GM12878 (cell line): ENCODE measurements around the gene PARN. TPM values are rescaled to one million over a fixed set of nuclear protein-coding genes. Genes with fewer than 3 reads are reported as not detected.
"Not testable (repeated sequence)": the region's sequence is repeated elsewhere in the genome, so short reads cannot be mapped to it uniquely, and the experiment has no call there.

Source experiments
- ATAC-seq: fragments of 200-7000 bp; cut with Tn5 transposase; 3 replicates; pipeline ENCODE4 v1.9.1; 2020; ENCODE audit warnings: mild to moderate bottlenecking, moderate library complexity
- BruUV-seq: library from RNA; stranded (reverse); fragments of 400-500 nt; replicated peaks from 2 replicates; lab custom pipeline; 2021; lab: Mats Ljungman, UMichigan
- CTCF ChIA-PET: fragments of 300-600 bp; sonication (Branson Sonifier 250); formaldehyde crosslinking; extraction: SDS; loops from one replicate; lab custom pipeline; 2021; ENCODE audit warnings: inconsistent platforms; lab: Yijun Ruan, JAX
- POLR2A ChIA-PET: fragments of 350-600 bp; formaldehyde crosslinking; extraction: SDS; loops from one replicate; lab custom pipeline; 2021; ENCODE audit warnings: inconsistent platforms; lab: Charles Lee
- RAD21 ChIA-PET: fragments of 300-600 bp; sonication (Branson Sonifier 250); formaldehyde crosslinking; loops from one replicate; lab custom pipeline; 2023; ENCODE audit warnings: antibody characterized with exemption; ENCODE audit not compliant: unreplicated experiment; lab: Charles Lee
- SMC1A ChIA-PET: fragments of 300-600 bp; sonication (Branson Sonifier 250); formaldehyde crosslinking; loops from one replicate; lab custom pipeline; 2023; ENCODE audit not compliant: unreplicated experiment, uncharacterized antibody; lab: Charles Lee
- DNase-seq: peaks from one replicate; pipeline ENCODE4 v3.0.0-alpha.2; 2011; ENCODE audit warnings: low read depth, low spot score
- FAIRE-seq: peaks from 3 replicates; lab custom pipeline; 2011; peaks lifted over from hg19 to GRCh38; lab: Jason Lieb, UNC
- H2AFZ ChIP-seq: 2 replicates; pipeline ENCODE4 v1.6.0; 2011; ENCODE audit warnings: low read depth, low read length, control low read depth; ENCODE audit not compliant: control insufficient read depth
- H3K27ac ChIP-seq: 2 replicates; pipeline ENCODE4 v1.5.1; 2011; ENCODE audit warnings: control low read depth; ENCODE audit not compliant: control insufficient read depth, insufficient read depth
- H3K27me3 ChIP-seq, 2 experiments: replicated peaks in 1 of 2; 2 replicates each; pipeline versions ENCODE4 v1.6.0 to v1.6.1; 2011; ENCODE audit warnings: low read length in 1 of 2; ENCODE audit not compliant: control insufficient read depth in 2 of 2, insufficient read depth in 2 of 2
- H3K36me3 ChIP-seq, 2 experiments: 2 replicates each; pipeline ENCODE4 v1.5.1; 2011; ENCODE audit warnings: low read length in 1 of 2; ENCODE audit not compliant: control insufficient read depth in 2 of 2, insufficient read depth in 2 of 2
- H3K4me1 ChIP-seq: 2 replicates; pipeline ENCODE4 v1.6.1; 2011; ENCODE audit warnings: mild to moderate bottlenecking, low read length, moderate library complexity, mixed read lengths; ENCODE audit not compliant: control insufficient read depth, insufficient read depth
- H3K4me2 ChIP-seq: 2 replicates; pipeline ENCODE4 v1.6.0; 2011; ENCODE audit warnings: control low read depth; ENCODE audit not compliant: control insufficient read depth, insufficient read depth
- H3K4me3 ChIP-seq: fragments of 200-600 bp; sonication (generic); 2 replicates; pipeline ENCODE4 v1.5.1; 2016
- H3K79me2 ChIP-seq: 2 replicates; pipeline ENCODE4 v1.6.0; 2011; ENCODE audit warnings: low read length; ENCODE audit not compliant: control insufficient read depth, insufficient read depth
- H3K9ac ChIP-seq: 2 replicates; pipeline ENCODE4 v1.8.0; 2011; ENCODE audit warnings: low read length, control low read depth, mixed read lengths; ENCODE audit not compliant: control insufficient read depth, insufficient read depth
- H3K9me3 ChIP-seq: replicated peaks from 3 replicates; pipeline ENCODE4 v1.5.1; 2011; ENCODE audit warnings: mild to moderate bottlenecking, low read length; ENCODE audit not compliant: control insufficient read depth, insufficient read depth
- H4K20me1 ChIP-seq: 2 replicates; pipeline ENCODE4 v1.6.0; 2011; ENCODE audit not compliant: control insufficient read depth, insufficient read depth
- CTCF ChIP-seq, 3 experiments: IDR thresholded peaks in 2 of 3; conservative IDR thresholded peaks in 1 of 3; 2 replicates each; pipeline ENCODE4 v1.5.1; 2011; ENCODE audit warnings: low read depth in 3 of 3, low read length in 3 of 3, mild to moderate bottlenecking in 3 of 3, control low read depth in 2 of 3, moderate library complexity in 2 of 3, inconsistent platforms in 1 of 3, mixed read lengths in 1 of 3; ENCODE audit not compliant: control insufficient read depth in 2 of 3, insufficient read depth in 1 of 3; ENCODE audit errors: extremely low read depth in 1 of 3
- MLLT1 ChIP-seq: fragments of 450-650 bp; IDR thresholded peaks from 2 replicates; pipeline ENCODE4 v1.6.1; 2016; ENCODE audit warnings: mild to moderate bottlenecking
- NR2C2 ChIP-seq: IDR thresholded peaks from 2 replicates; pipeline ENCODE4 v1.6.1; 2011; ENCODE audit warnings: borderline replicate concordance, low read depth; ENCODE audit not compliant: control insufficient read depth, insufficient read length
- RELA ChIP-seq: fragments of 450-650 bp; IDR thresholded peaks from 2 replicates; pipeline ENCODE4 v1.8.0; 2014; ENCODE audit warnings: borderline replicate concordance; ENCODE audit not compliant: partially characterized antibody
- STAT1 ChIP-seq: fragments of 450-650 bp; conservative IDR thresholded peaks from 2 replicates; pipeline ENCODE4 v1.6.1; 2014; ENCODE audit warnings: antibody characterized with exemption, mild to moderate bottlenecking
- TBL1XR1 ChIP-seq: IDR thresholded peaks from 2 replicates; pipeline ENCODE4 v1.6.1; 2012; ENCODE audit warnings: low read depth, low read length, improper control_type of control experiment
- WGBS: methylation state at CpG from one replicate; pipeline ENCODE4 v1.1.6; 2016; ENCODE audit warnings: low lambda C conversion rate; ENCODE audit not compliant: insufficient replicate concordance, insufficient coverage; ENCODE audit errors: missing lambda C conversion rate; 5-methylcytosine and 5-hydroxymethylcytosine counted together
- in situ Hi-C: fragments of 300-500 bp; cut with MboI; formaldehyde crosslinking; loops from 9 replicates; pipeline ENCODE4 v1.14.3; 2018; ENCODE audit warnings: mixed read lengths
- intact Hi-C: fragments of 100-400 bp; cut with micrococcal nuclease; formaldehyde crosslinking; loops from one replicate; pipeline ENCODE4 v1.14.2; 2022; ENCODE audit not compliant: unreplicated experiment
- polyA plus RNA-seq, 11 experiments: library from polyadenylated mRNA; depleted of rRNA in 4 of 11; unstranded in 6 of 11; stranded (reverse) in 5 of 11; fragments of >200 nt; fragmentation: Nextera tagmentation in 4 of 11; fragmentation: Illumina TruSeq in 1 of 11; extraction: Ambion mirVana in 4 of 11; extraction: Trizol in 1 of 11; gene quantifications; 1 replicate in 1 of 11; 2 replicates in 10 of 11; pipeline versions ENCODE4 v1.2.1 to v1.2.3, GENCODE V29; 2011 to 2016; ENCODE audit warnings: inconsistent platforms in 2 of 11, missing spikeins in 2 of 11, low read depth in 1 of 11
- total RNA-seq, 4 experiments: library from RNA; depleted of rRNA in 3 of 4; stranded (reverse); fragments of >200 nt in 3 of 4; fragmentation: Illumina TruSeq in 1 of 4; extraction: Trizol in 1 of 4; gene quantifications; 2 replicates each; pipeline versions ENCODE4 v1.2.1 to v1.2.3, GENCODE V29; 2013 to 2021
- TF ChIP-seq, protein P1 (sequence below): fragments of 450-650 bp; IDR thresholded peaks from 2 replicates; pipeline ENCODE4 v1.6.1; 2017; ENCODE audit warnings: mild to moderate bottlenecking, moderate library complexity

PARN gene
- total and polyA plus RNA-seq, 10 of the 15 experiments (the other 5 are each of a cell fraction or from before 2014, with no cell fraction given), result 15.6 to 77.3 (median 47.7) TPM

DNA sequence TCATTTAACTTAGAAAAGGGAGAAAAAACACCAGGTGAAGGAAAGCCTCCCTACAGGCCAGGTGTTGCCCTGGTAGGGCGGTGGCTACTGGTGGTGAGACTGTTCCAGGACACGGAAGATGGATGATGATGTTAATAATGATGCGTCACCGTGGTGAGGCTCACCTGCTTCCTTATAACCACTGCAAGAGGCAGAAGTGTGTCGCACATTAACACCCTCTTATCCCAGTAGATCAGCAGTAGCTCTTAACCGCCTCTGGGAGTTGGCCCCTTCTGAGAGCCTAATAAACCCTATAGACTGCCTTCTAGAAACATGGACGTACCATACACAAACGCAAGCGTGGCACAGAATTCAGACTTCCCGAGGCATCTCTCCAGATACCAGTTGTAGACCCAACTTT, 10.5 kb upstream of the PARN start:
- FAIRE-seq (no peak), DNase-seq (no peak), ATAC-seq (no peak)
- Histone ChIP-seq H2AFZ (no peak overlapping the region), H3K9me3 (no peaks in the 10 kb centered on the region), H3K36me3 (peaks cover 3 to 22% of the 10 kb centered on the region in 2 experiments), H4K20me1 (no peaks in the 10 kb centered on the region), H3K27me3 (no peaks in the 10 kb centered on the region), H3K4me3 (no peak overlapping the region), H3K4me1 (no peaks in the 10 kb centered on the region), H3K4me2 (no peak overlapping the region)
- ChIA-PET SMC1A (interaction anchor here (0.7 to 1.4 kb wide), 2 partner anchors 34 to 55 kb away, joined by 3 read pairs; no protein-coding TSS in a partner anchor), POLR2A (no interaction called here)
- TF ChIP-seq, protein P1, sequence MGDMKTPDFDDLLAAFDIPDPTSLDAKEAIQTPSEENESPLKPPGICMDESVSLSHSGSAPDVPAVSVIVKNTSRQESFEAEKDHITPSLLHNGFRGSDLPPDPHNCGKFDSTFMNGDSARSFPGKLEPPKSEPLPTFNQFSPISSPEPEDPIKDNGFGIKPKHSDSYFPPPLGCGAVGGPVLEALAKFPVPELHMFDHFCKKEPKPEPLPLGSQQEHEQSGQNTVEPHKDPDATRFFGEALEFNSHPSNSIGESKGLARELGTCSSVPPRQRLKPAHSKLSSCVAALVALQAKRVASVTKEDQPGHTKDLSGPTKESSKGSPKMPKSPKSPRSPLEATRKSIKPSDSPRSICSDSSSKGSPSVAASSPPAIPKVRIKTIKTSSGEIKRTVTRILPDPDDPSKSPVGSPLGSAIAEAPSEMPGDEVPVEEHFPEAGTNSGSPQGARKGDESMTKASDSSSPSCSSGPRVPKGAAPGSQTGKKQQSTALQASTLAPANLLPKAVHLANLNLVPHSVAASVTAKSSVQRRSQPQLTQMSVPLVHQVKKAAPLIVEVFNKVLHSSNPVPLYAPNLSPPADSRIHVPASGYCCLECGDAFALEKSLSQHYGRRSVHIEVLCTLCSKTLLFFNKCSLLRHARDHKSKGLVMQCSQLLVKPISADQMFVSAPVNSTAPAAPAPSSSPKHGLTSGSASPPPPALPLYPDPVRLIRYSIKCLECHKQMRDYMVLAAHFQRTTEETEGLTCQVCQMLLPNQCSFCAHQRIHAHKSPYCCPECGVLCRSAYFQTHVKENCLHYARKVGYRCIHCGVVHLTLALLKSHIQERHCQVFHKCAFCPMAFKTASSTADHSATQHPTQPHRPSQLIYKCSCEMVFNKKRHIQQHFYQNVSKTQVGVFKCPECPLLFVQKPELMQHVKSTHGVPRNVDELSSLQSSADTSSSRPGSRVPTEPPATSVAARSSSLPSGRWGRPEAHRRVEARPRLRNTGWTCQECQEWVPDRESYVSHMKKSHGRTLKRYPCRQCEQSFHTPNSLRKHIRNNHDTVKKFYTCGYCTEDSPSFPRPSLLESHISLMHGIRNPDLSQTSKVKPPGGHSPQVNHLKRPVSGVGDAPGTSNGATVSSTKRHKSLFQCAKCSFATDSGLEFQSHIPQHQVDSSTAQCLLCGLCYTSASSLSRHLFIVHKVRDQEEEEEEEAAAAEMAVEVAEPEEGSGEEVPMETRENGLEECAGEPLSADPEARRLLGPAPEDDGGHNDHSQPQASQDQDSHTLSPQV, result no peak
- TF ChIP-seq RELA (no peak), MLLT1 (no peak), STAT1 (no peak), TBL1XR1 (no peak), CTCF (IDR thresholded peaks at IDR 0.05 in 2 of 3, conservative IDR thresholded peaks at IDR 0.05 in 1 of 3; ENCODE audit: control insufficient read depth in 2 of 3, extremely low read depth in 1 of 3, insufficient read depth in 1 of 3, low read depth in 3 of 3, low read length in 3 of 3) (no peak), NR2C2 (no peak)
- TF ChIP-seq, all 136 proteins: peak for 0
- in situ Hi-C loops, result loop anchor here (25.0 kb wide), 2 partner anchors 447 to 997 kb away; partner anchors contain the start of genes MARF1 and RRN3
- ChIA-PET CTCF (no interaction called here), RAD21 (interaction anchor here (0.9 kb wide), 1 partner anchor 16 kb away, joined by 3 read pairs; no protein-coding TSS in a partner anchor)
- no TSS peak for BruUV-seq
- peaks cover 60% of the 10 kb centered on the region for H3K79me2 ChIP-seq
- intact Hi-C loops, result no loop called here
- H3K9ac ChIP-seq, result no peak overlapping the region
- 97% methylated on average over 10 of the region's 10 CpGs for WGBS
- H3K27ac ChIP-seq, result no peak overlapping the region

GRCh38 chr16:14636951-14637240, 6.8 kb upstream of the PARN start:
- H3K27ac ChIP-seq, H3K27me3 ChIP-seq, SMC1A ChIA-PET, H3K9me3 ChIP-seq, H4K20me1 ChIP-seq, DNase-seq, BruUV-seq, H3K4me1 ChIP-seq, POLR2A ChIA-PET, H3K9ac ChIP-seq, ATAC-seq, H2AFZ ChIP-seq, RAD21 ChIA-PET, CTCF ChIA-PET, H3K4me2 ChIP-seq, FAIRE-seq, intact Hi-C loops, H3K4me3 ChIP-seq: not testable (repeated sequence)
- in situ Hi-C loops, result loop anchor here (25.0 kb wide), 2 partner anchors 450 to 1000 kb away; partner anchors contain the start of genes MARF1 and RRN3
- peaks cover 78% of the 10 kb centered on the region for H3K79me2 ChIP-seq
- peaks cover 2 to 10% of the 10 kb centered on the region in 2 experiments; a peak in 3 of 4 replicates for H3K36me3 ChIP-seq
- 94% methylated on average over 1 of the region's 1 CpG for WGBS
